SK-N-SH (cell line): ENCODE results near the gene DUSP16. TPM values are rescaled to one million over a fixed set of nuclear protein-coding genes. Genes with fewer than 3 reads are reported as not detected.

ENCODE experiments used
- CTCF ChIA-PET: fragments of 300-600, 350-600 bp; formaldehyde crosslinking; extraction: SDS; loops from one replicate; lab custom pipeline; 2021; lab: Yijun Ruan, JAX
- POLR2A ChIA-PET: fragments of 350-600 bp; sonication (Branson Sonifier 250); formaldehyde crosslinking; extraction: SDS; loops from one replicate; lab custom pipeline; 2020; ENCODE audit warnings: antibody characterized with exemption, inconsistent platforms; lab: Yijun Ruan, JAX
- DNase-seq: peaks from one replicate; pipeline ENCODE4 v3.0.0; 2012
- H2AFZ ChIP-seq: fragments of 200-600 bp; sonication (generic); 2 replicates; pipeline ENCODE4 v1.8.1; 2016; ENCODE audit warnings: antibody characterized with exemption, mild to moderate bottlenecking, low read depth
- H3F3A ChIP-seq: fragments of 200-600 bp; sonication (generic); replicated peaks from 2 replicates; pipeline ENCODE3; 2016; ENCODE audit warnings: antibody characterized with exemption, mild to moderate bottlenecking; ENCODE audit not compliant: insufficient read depth
- H3K27ac ChIP-seq, 2 experiments: fragments of 200-500 bp in 1 of 2; fragments of 200-600 bp in 1 of 2; sonication (Bioruptor generic) in 1 of 2; sonication (generic), shearing (Covaris generic) in 1 of 2; 2 replicates each; pipeline versions ENCODE4 v1.5.1 to v1.6.1; 2014 to 2016; ENCODE audit warnings: low read depth in 2 of 2, inconsistent platforms in 1 of 2, low read length in 1 of 2, mild to moderate bottlenecking in 1 of 2, mixed read lengths in 1 of 2
- H3K27me3 ChIP-seq: fragments of 200-600 bp; sonication (generic), shearing (Covaris generic); 2 replicates; pipeline ENCODE4 v1.6.1; 2016; ENCODE audit warnings: mixed run types; ENCODE audit not compliant: insufficient read depth
- H3K36me3 ChIP-seq, 2 experiments: fragments of 200-500 bp in 1 of 2; fragments of 200-600 bp in 1 of 2; sonication (Bioruptor generic) in 1 of 2; sonication (generic) in 1 of 2; replicated peaks in 1 of 2; 2 replicates each; pipeline versions ENCODE3 to v1.5.1; 2014 to 2016; ENCODE audit warnings: low read length in 1 of 2, mild to moderate bottlenecking in 1 of 2; ENCODE audit not compliant: insufficient read depth in 2 of 2, control insufficient read depth in 1 of 2
- H3K4me1 ChIP-seq, 2 experiments: fragments of 200-500 bp in 1 of 2; fragments of 200-600 bp in 1 of 2; sonication (Bioruptor generic) in 1 of 2; sonication (generic), shearing (Covaris generic) in 1 of 2; 2 replicates each; pipeline versions ENCODE4 v1.5.1 to v1.6.1; 2014 to 2016; ENCODE audit warnings: low read depth in 1 of 2, low read length in 1 of 2, mixed run types in 1 of 2; ENCODE audit not compliant: insufficient read depth in 2 of 2, control insufficient read depth in 1 of 2
- H3K4me2 ChIP-seq: fragments of 200-600 bp; sonication (generic), shearing (Covaris generic); 2 replicates; pipeline ENCODE4 v1.6.1; 2017; ENCODE audit warnings: mixed run types
- H3K4me3 ChIP-seq, 2 experiments: fragments of 200-500 bp in 1 of 2; fragments of 200-600 bp in 1 of 2; sonication (Bioruptor generic) in 1 of 2; sonication (generic), shearing (Covaris generic) in 1 of 2; 2 replicates each; pipeline versions ENCODE4 v1.5.1 to v1.8.1; 2014 to 2016; ENCODE audit warnings: low read depth in 2 of 2, inconsistent platforms in 1 of 2, low read length in 1 of 2, mild to moderate bottlenecking in 1 of 2, mixed read lengths in 1 of 2, moderate library complexity in 1 of 2
- H3K79me2 ChIP-seq: fragments of 200-600 bp; sonication (generic); 2 replicates; pipeline ENCODE4 v1.8.1; 2017; ENCODE audit warnings: mild to moderate bottlenecking; ENCODE audit not compliant: insufficient read depth
- H3K9ac ChIP-seq: fragments of 200-600 bp; sonication (generic); 2 replicates; pipeline ENCODE4 v1.6.1; 2017; ENCODE audit warnings: mixed run types
- H3K9me2 ChIP-seq: fragments of 200-600 bp; sonication (generic); 2 replicates; pipeline ENCODE4 v1.6.1; 2017; ENCODE audit warnings: mixed run types
- H3K9me3 ChIP-seq: fragments of 200-600 bp; sonication (generic); 2 replicates; pipeline ENCODE4 v1.6.1; 2017; ENCODE audit warnings: mixed run types, mild to moderate bottlenecking, moderate library complexity
- H4K20me1 ChIP-seq: fragments of 200-600 bp; sonication (generic); 2 replicates; pipeline ENCODE4 v1.6.1; 2017; ENCODE audit warnings: mild to moderate bottlenecking, mixed run types; ENCODE audit not compliant: insufficient read depth
- CHD2 ChIP-seq: fragments of 150-350 bp; IDR thresholded peaks from 2 replicates; pipeline ENCODE4 v1.6.1; 2018; ENCODE audit warnings: low read length; ENCODE audit not compliant: partially characterized antibody
- FOSL2 ChIP-seq: IDR thresholded peaks from 2 replicates; pipeline ENCODE4 v1.4.0; 2012; ENCODE audit warnings: low read depth, mild to moderate bottlenecking, moderate library complexity, borderline replicate concordance
- FOXJ3 ChIP-seq: sonication (generic); formaldehyde crosslinking; IDR thresholded peaks from 2 replicates; pipeline ENCODE4 v1.5.1; 2020; ENCODE audit warnings: mild to moderate bottlenecking, missing genetic modification reagents
- FOXM1 ChIP-seq: IDR thresholded peaks from 2 replicates; pipeline ENCODE4 v1.4.0; 2012; ENCODE audit warnings: low read depth, mild to moderate bottlenecking
- JUND ChIP-seq: IDR thresholded peaks from 2 replicates; pipeline ENCODE4 v1.4.0; 2012
- MXI1 ChIP-seq: IDR thresholded peaks from 2 replicates; pipeline ENCODE4 v1.6.1; 2012; ENCODE audit warnings: mild to moderate bottlenecking, low read depth, low read length, improper control_type of control experiment
- POLR2AphosphoS5 ChIP-seq: IDR thresholded peaks from 2 replicates; pipeline ENCODE4 v1.6.1; 2012; ENCODE audit warnings: low read depth, low read length
- RAD21 ChIP-seq: IDR thresholded peaks from 2 replicates; pipeline ENCODE4 v1.6.1; 2012; ENCODE audit warnings: mild to moderate bottlenecking, low read length
- RCOR1 ChIP-seq: fragments of 150-350 bp; IDR thresholded peaks from 2 replicates; pipeline ENCODE4 v1.6.1; 2017; ENCODE audit warnings: antibody characterized with exemption, low read length
- RFX5 ChIP-seq: IDR thresholded peaks from 2 replicates; pipeline ENCODE4 v1.6.1; 2012; ENCODE audit warnings: mild to moderate bottlenecking, improper control_type of control experiment, low read length
- TCF12 ChIP-seq: IDR thresholded peaks from 2 replicates; pipeline ENCODE4 v1.4.0; 2012
- YY1 ChIP-seq: IDR thresholded peaks from 2 replicates; pipeline ENCODE4 v1.4.0; 2012; ENCODE audit warnings: low read depth, mild to moderate bottlenecking
- WGBS: methylation state at CpG from one replicate; pipeline ENCODE4 v1.1.6; 2017; ENCODE audit warnings: low lambda C conversion rate; 5-methylcytosine and 5-hydroxymethylcytosine counted together
- polyA plus RNA-seq, 3 experiments: library from polyadenylated mRNA; depleted of rRNA; stranded (reverse); fragments of >200 nt; gene quantifications; 2 replicates each; pipeline ENCODE4 v1.2.3, GENCODE V29; 2012
- TF ChIP-seq, protein P1 (sequence below): IDR thresholded peaks from 2 replicates; pipeline ENCODE4; 2012
- TF ChIP-seq, protein P2 (sequence below): IDR thresholded peaks from 2 replicates; pipeline ENCODE4 v1.4.0; 2012; ENCODE audit warnings: low read depth, borderline replicate concordance
- TF ChIP-seq, protein P3 (sequence below): IDR thresholded peaks from 2 replicates; pipeline ENCODE4 v1.4.0; 2012; ENCODE audit warnings: low read depth, borderline replicate concordance
- TF ChIP-seq, protein P4 (sequence below): fragments of 150-350 bp; IDR thresholded peaks from 2 replicates; pipeline ENCODE4 v1.6.1; 2016; ENCODE audit warnings: mild to moderate bottlenecking, low read depth, low read length

DUSP16 gene
- polyA plus RNA-seq, 1 of the 3 experiments (the other 2 are of a cell fraction) = 7.1 TPM

DNA sequence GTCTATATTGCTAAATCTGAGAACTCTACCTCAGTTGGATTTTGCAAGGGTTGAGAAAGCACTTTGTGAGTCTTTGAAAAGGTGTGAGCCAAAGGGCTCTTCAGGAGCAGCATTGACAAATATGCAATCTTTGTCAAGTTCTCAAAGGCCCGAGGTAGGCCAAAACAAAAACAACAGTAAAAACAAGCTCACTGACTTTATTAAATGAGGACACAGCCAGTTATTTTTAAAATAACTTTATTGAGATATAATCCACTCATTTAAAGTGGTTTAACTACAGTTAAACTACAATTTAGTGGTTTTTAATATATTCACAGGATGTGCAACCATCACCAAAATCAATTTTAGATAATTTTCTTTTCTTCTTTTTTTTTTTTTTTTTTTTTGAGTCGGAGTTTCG is 47.0 kb upstream of the DUSP16 start:
- H3K9me2 ChIP-seq = no peaks in the 10 kb centered on the region
- H3K36me3 ChIP-seq = no peaks in the 10 kb centered on the region
- peaks cover 24% of the 10 kb centered on the region; the same call in 1 of the 2 replicates for H3K79me2 ChIP-seq
- no peaks in the 10 kb centered on the region for H4K20me1 ChIP-seq
- WGBS = 93% methylated on average over 3 of the region's 3 CpGs
- H3K27ac ChIP-seq = no peak overlapping the region
- no peak overlapping the region for H2AFZ ChIP-seq
- no peaks in the 10 kb centered on the region for H3K27me3 ChIP-seq
- H3K4me2 ChIP-seq = no peak overlapping the region
- H3K4me3 ChIP-seq = no peak overlapping the region
- peaks cover 13% of the 10 kb centered on the region for H3F3A ChIP-seq
- H3K9ac ChIP-seq = no peak overlapping the region
- H3K4me1 ChIP-seq = peaks cover 4 to 6% of the 10 kb centered on the region in 2 experiments; a peak in 2 of 4 replicates
- CTCF ChIA-PET = no interaction called here
- POLR2A ChIA-PET = no interaction called here
- no peak for DNase-seq
- TF ChIP-seq YY1 = no peak
- TF ChIP-seq FOSL2 = no peak
- TF ChIP-seq, protein P1, sequence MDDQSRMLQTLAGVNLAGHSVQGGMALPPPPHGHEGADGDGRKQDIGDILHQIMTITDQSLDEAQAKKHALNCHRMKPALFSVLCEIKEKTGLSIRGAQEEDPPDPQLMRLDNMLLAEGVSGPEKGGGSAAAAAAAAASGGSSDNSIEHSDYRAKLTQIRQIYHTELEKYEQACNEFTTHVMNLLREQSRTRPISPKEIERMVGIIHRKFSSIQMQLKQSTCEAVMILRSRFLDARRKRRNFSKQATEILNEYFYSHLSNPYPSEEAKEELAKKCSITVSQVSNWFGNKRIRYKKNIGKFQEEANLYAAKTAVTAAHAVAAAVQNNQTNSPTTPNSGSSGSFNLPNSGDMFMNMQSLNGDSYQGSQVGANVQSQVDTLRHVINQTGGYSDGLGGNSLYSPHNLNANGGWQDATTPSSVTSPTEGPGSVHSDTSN = no peak
- TF ChIP-seq CHD2 = no peak
- TF ChIP-seq, protein P2, sequence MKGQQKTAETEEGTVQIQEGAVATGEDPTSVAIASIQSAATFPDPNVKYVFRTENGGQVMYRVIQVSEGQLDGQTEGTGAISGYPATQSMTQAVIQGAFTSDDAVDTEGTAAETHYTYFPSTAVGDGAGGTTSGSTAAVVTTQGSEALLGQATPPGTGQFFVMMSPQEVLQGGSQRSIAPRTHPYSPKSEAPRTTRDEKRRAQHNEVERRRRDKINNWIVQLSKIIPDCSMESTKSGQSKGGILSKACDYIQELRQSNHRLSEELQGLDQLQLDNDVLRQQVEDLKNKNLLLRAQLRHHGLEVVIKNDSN = no peak
- no peak for TF ChIP-seq RCOR1
- TF ChIP-seq FOXM1 = no peak
- TF ChIP-seq, protein P3, sequence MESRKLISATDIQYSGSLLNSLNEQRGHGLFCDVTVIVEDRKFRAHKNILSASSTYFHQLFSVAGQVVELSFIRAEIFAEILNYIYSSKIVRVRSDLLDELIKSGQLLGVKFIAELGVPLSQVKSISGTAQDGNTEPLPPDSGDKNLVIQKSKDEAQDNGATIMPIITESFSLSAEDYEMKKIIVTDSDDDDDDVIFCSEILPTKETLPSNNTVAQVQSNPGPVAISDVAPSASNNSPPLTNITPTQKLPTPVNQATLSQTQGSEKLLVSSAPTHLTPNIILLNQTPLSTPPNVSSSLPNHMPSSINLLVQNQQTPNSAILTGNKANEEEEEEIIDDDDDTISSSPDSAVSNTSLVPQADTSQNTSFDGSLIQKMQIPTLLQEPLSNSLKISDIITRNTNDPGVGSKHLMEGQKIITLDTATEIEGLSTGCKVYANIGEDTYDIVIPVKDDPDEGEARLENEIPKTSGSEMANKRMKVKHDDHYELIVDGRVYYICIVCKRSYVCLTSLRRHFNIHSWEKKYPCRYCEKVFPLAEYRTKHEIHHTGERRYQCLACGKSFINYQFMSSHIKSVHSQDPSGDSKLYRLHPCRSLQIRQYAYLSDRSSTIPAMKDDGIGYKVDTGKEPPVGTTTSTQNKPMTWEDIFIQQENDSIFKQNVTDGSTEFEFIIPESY = no peak
- TF ChIP-seq POLR2AphosphoS5 = no peak
- no peak for TF ChIP-seq RAD21
- no peak for TF ChIP-seq RFX5
- TF ChIP-seq TCF12 = no peak
- no peak for TF ChIP-seq MXI1
- TF ChIP-seq JUND = no peak
- TF ChIP-seq, protein P4, sequence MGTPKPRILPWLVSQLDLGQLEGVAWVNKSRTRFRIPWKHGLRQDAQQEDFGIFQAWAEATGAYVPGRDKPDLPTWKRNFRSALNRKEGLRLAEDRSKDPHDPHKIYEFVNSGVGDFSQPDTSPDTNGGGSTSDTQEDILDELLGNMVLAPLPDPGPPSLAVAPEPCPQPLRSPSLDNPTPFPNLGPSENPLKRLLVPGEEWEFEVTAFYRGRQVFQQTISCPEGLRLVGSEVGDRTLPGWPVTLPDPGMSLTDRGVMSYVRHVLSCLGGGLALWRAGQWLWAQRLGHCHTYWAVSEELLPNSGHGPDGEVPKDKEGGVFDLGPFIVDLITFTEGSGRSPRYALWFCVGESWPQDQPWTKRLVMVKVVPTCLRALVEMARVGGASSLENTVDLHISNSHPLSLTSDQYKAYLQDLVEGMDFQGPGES = no peak
- H3K9me3 ChIP-seq = no peaks in the 10 kb centered on the region

DNA sequence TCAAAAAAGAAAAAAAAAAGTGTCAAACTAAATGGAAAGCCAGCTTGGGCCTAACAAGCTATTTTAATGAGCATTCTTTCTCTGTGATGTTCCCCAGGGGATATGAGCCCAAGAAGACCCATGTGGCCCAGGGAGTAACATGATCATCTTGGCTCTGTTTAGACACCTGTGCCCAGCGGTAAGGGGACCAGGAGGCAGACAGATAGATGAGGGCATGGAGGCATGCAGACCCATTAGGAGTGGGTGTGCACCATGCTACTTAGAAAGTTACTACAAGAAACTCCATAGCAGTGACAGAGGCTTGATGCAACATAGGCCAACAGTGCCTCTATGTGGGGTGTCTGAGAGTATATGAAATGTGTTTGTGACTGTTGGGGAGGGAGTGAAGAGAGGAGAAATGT is 45.9 kb upstream of the DUSP16 start:
- Histone ChIP-seq H3K4me1 (peaks cover 4 to 6% of the 10 kb centered on the region in 2 experiments; a peak in 2 of 4 replicates), H3K4me2 (no peak overlapping the region), H3K27ac (no peak overlapping the region), H3K4me3 (no peak overlapping the region), H3K36me3 (no peaks in the 10 kb centered on the region), H2AFZ (no peak overlapping the region), H3K9me3 (no peaks in the 10 kb centered on the region), H3K79me2 (peaks cover 13% of the 10 kb centered on the region; the same call in 1 of the 2 replicates), H3K27me3 (no peaks in the 10 kb centered on the region), H3F3A (peaks cover 13% of the 10 kb centered on the region), H3K9ac (no peak overlapping the region), H4K20me1 (no peaks in the 10 kb centered on the region), H3K9me2 (no peaks in the 10 kb centered on the region)
- TF ChIP-seq RAD21 = peak; percentile 51
- TF ChIP-seq FOXJ3 (CRISPR knock-in tag) = no peak
- ChIA-PET CTCF (no interaction called here), POLR2A (no interaction called here)
- DNase-seq = no peak
- 100% methylated on average over 1 of the region's 1 CpG for WGBS
